Glutamatergic neuron (in vitro differentiated cells): ENCODE results near the gene MAP4K5. TPM values are rescaled to one million over a fixed set of nuclear protein-coding genes. Genes with fewer than 3 reads are reported as not detected.

Experiments
- DNase-seq: peaks from one replicate; pipeline ENCODE4 v3.0.0; 2022
- H3K27ac Mint-ChIP-seq: one replicate; pipeline ENCODE4 v1.8.0; 2020; ENCODE audit warnings: mild to moderate bottlenecking, mixed read lengths, inconsistent platforms; ENCODE audit not compliant: unreplicated experiment
- H3K27me3 Mint-ChIP-seq: one replicate; pipeline ENCODE4 v1.8.0; 2020; ENCODE audit warnings: mild to moderate bottlenecking, moderate library complexity, mixed read lengths, inconsistent platforms; ENCODE audit not compliant: unreplicated experiment
- H3K36me3 Mint-ChIP-seq: one replicate; pipeline ENCODE4 v1.8.0; 2020; ENCODE audit warnings: mild to moderate bottlenecking, mixed read lengths, inconsistent platforms; ENCODE audit not compliant: unreplicated experiment
- H3K4me1 Mint-ChIP-seq: one replicate; pipeline ENCODE4 v1.8.0; 2020; ENCODE audit warnings: mild to moderate bottlenecking, low read depth, mixed read lengths, inconsistent platforms; ENCODE audit not compliant: unreplicated experiment
- H3K4me3 Mint-ChIP-seq: one replicate; pipeline ENCODE4 v1.8.0; 2020; ENCODE audit warnings: mild to moderate bottlenecking, mixed read lengths, inconsistent platforms; ENCODE audit not compliant: unreplicated experiment
- H3K9me3 Mint-ChIP-seq: one replicate; pipeline ENCODE4 v1.8.0; 2020; ENCODE audit warnings: mild to moderate bottlenecking, moderate library complexity, mixed read lengths, inconsistent platforms; ENCODE audit not compliant: unreplicated experiment
- total RNA-seq: library from RNA; stranded (reverse); fragmentation: NEBNext Ultra II Directional; extraction: Animal tissue kit (Norgen Biotek cat#: 25700); gene quantifications from one replicate; pipeline ENCODE4 v1.2.1, GENCODE V29; 2021; ENCODE audit not compliant: unreplicated experiment
- TF ChIP-seq, protein P1 (sequence below): fragments of 200-600 bp; sonication (generic); IDR thresholded peaks from one replicate; pipeline ENCODE4 v1.5.0; 2021; ENCODE audit not compliant: partially characterized antibody, unreplicated experiment

MAP4K5 gene
- total RNA-seq, 1 donor from 2014 or later, result 99.5 TPM

DNA sequence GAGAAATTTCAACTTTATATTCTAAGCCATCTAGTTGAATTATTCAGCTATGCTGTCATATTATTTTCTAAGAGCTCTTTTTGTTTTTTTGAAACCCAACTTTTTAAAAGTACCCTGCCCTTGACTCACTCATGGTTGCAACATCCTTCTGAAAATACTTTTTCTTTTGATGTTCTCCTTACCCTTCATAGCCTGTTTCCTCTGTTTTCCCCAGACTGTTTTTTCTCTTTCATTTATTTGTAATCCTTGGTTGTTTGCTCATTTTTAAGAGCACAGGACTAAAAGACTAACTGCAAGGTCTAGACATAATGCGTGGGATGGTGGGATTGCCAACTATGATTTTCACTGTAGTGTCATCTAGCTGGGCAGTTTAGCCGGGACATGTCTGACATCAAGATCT, 114.5 kb downstream of the MAP4K5 start:
- no peak overlapping the region for H3K27ac Mint-ChIP-seq
- TF ChIP-seq, protein P1, sequence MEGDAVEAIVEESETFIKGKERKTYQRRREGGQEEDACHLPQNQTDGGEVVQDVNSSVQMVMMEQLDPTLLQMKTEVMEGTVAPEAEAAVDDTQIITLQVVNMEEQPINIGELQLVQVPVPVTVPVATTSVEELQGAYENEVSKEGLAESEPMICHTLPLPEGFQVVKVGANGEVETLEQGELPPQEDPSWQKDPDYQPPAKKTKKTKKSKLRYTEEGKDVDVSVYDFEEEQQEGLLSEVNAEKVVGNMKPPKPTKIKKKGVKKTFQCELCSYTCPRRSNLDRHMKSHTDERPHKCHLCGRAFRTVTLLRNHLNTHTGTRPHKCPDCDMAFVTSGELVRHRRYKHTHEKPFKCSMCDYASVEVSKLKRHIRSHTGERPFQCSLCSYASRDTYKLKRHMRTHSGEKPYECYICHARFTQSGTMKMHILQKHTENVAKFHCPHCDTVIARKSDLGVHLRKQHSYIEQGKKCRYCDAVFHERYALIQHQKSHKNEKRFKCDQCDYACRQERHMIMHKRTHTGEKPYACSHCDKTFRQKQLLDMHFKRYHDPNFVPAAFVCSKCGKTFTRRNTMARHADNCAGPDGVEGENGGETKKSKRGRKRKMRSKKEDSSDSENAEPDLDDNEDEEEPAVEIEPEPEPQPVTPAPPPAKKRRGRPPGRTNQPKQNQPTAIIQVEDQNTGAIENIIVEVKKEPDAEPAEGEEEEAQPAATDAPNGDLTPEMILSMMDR, result no peak
- peaks cover 5% of the 10 kb centered on the region for H3K9me3 Mint-ChIP-seq
- H3K36me3 Mint-ChIP-seq, result peaks cover 25% of the 10 kb centered on the region
- DNase-seq, result no peak
- peaks cover 6% of the 10 kb centered on the region for H3K27me3 Mint-ChIP-seq
- H3K4me1 Mint-ChIP-seq, result no peaks in the 10 kb centered on the region
- H3K4me3 Mint-ChIP-seq, result no peak overlapping the region

- H3K4me1 Mint-ChIP-seq, result no peaks in the 10 kb centered on the region
- H3K36me3 Mint-ChIP-seq, result peaks cover 8% of the 10 kb centered on the region
- peaks cover 4% of the 10 kb centered on the region for H3K9me3 Mint-ChIP-seq
These were observed 121.4 kb downstream of the MAP4K5 start for GRCh38 chr14:50410921-50411320.

DNA sequence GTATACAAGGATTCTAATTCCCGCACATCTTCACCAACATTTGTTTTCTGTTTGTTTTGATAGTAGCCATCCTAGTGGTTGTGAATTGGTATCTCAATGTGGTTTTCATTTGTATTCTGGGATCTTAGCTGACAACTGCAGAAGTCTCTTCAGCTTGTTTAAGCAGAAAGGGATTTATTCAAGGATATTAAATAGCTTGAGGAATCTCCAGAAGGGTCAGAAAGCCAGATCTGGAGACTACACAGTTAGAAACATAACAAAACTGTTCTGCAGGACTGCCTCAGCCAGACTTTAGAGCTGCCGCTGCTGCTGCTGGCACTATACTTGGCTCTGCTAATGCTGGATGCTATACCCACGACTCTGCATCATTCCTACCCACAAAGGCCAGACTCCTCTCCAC, 122.3 kb downstream of the MAP4K5 start:
- Mint-ChIP-seq H3K27ac (no peak overlapping the region), H3K36me3 (peaks cover 12% of the 10 kb centered on the region), H3K4me3 (no peak overlapping the region), H3K27me3 (peaks cover 3% of the 10 kb centered on the region), H3K9me3 (peaks cover 5% of the 10 kb centered on the region), H3K4me1 (no peaks in the 10 kb centered on the region)
- DNase-seq, result no peak
- TF ChIP-seq, protein P1, result no peak

More at GRCh38 chr14:50410921-50411320, 121.4 kb downstream of the MAP4K5 start:
- DNase-seq, result no peak
- Mint-ChIP-seq H3K27me3 (peaks cover 6% of the 10 kb centered on the region), H3K4me3 (no peak overlapping the region), H3K27ac (no peak overlapping the region)
- TF ChIP-seq, protein P1, result no peak

DNA sequence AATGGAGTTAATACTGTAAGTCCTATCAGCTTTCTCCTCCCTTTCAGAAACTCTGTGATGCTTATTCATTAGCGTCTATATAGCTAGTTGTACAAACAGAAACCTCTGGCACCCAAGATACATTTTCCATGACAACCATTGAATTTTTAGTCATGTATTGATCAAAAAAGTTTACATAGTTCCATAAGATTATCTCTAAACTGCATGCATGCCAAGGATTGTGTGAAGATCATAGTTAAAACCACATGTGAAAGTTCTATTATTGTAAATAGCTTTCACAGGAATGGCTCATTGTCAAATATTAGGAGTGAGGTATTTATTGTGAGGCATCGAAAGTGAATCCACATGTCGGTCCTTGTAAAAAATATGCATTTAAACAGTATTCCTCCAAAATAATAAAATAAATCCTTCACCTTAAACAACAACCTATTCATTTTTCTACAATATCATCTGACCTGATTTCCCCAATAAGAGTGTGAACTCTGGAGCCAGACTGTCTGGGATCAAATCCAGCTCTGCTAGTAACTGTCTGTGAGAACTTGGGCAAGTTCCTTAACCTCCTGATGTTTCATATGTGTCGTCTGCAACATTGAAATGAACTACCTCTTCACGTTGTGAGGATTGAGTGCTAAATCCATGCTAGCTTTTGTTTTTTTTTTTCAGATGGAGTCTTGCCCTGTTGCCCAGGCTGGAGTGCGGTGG, 125.1 kb downstream of the MAP4K5 start:
- H3K4me1 Mint-ChIP-seq, result no peaks in the 10 kb centered on the region
- no peak overlapping the region for H3K27ac Mint-ChIP-seq
- TF ChIP-seq, protein P1, result no peak
- H3K36me3 Mint-ChIP-seq, result peaks cover 12% of the 10 kb centered on the region
- peaks cover 4% of the 10 kb centered on the region for H3K9me3 Mint-ChIP-seq
- no peak for DNase-seq
- H3K4me3 Mint-ChIP-seq, result no peak overlapping the region
- no peaks in the 10 kb centered on the region for H3K27me3 Mint-ChIP-seq

DNA sequence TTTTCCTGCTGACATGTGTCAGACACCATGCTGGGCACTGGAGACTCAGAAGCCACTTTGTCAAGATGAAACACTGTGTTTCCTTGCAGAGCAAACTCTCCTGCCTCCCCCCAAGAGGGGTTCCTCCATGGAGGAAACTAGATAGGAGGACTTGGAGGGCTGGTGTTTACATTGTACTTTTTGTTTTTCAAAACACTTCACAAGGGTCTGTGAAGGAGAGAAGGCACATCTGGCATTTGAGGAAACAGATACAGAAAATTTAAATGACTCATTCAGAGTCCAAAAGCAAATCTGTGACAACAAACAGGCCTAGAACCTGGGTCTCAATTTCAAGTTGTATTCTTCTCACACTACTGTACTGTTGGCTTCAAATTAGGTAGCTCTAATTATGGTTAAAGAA, 128.9 kb downstream of the MAP4K5 start:
- H3K9me3 Mint-ChIP-seq, result peaks cover 6% of the 10 kb centered on the region
- peaks cover 12% of the 10 kb centered on the region for H3K36me3 Mint-ChIP-seq
- no peak overlapping the region for H3K27ac Mint-ChIP-seq
- no peak overlapping the region for H3K4me3 Mint-ChIP-seq
- no peak for DNase-seq
- peaks cover 3% of the 10 kb centered on the region for H3K4me1 Mint-ChIP-seq
- H3K27me3 Mint-ChIP-seq, result no peaks in the 10 kb centered on the region
- TF ChIP-seq, protein P1, result no peak
